ENCODE results near the gene BLNK.

The BLNK gene

GRCh38 chr10:96272316-96273280 lies 1.2 kb upstream of the BLNK start:
- no peak overlapping the region for H3K27ac ChIP-seq (ENCODE audit: extremely low read depth, low read depth, low read length)
- no peaks in the 10 kb centered on the region for H3K9me3 ChIP-seq (ENCODE audit: control insufficient read depth, insufficient read depth, low read depth, low read length)
- no peaks in the 10 kb centered on the region for H3K4me1 ChIP-seq (ENCODE audit: control insufficient read depth, insufficient read depth, low read length)
- TF ChIP-seq ZNF544 (tag by site-specific recombination; IDR thresholded peaks at IDR 0.05), result no peak
- TF ChIP-seq EGR2 (tag by site-specific recombination; IDR thresholded peaks at IDR 0.05; ENCODE audit: low read depth), result peak; percentile 97
- no peak for TF ChIP-seq ZNF2 (tag by site-specific recombination; IDR thresholded peaks at IDR 0.05)
- no peak for TF ChIP-seq ZNF692 (tag by site-specific recombination; IDR thresholded peaks at IDR 0.05)
- peak; percentile 63; the same call in 1 of the 2 replicates for TF ChIP-seq ZNF513 (tag by site-specific recombination; IDR thresholded peaks at IDR 0.05)
- peak; percentile 59 for TF ChIP-seq ZFHX2 (tag by site-specific recombination; conservative IDR thresholded peaks at IDR 0.05)
- no peak for TF ChIP-seq ZNF184 (tag by site-specific recombination; IDR thresholded peaks at IDR 0.05)
- TF ChIP-seq ZNF416 (tag by site-specific recombination; IDR thresholded peaks at IDR 0.05), result no peak
- TF ChIP-seq ZNF785 (tag by site-specific recombination; IDR thresholded peaks at IDR 0.05), result no peak
- TF ChIP-seq ZNF830 (tag by site-specific recombination; IDR thresholded peaks at IDR 0.05; ENCODE audit: low read depth), result no peak
- H3K36me3 ChIP-seq (ENCODE audit: control insufficient read depth in 2 of 2, insufficient read depth in 1 of 2, low read length in 2 of 2), result no peaks in the 10 kb centered on the region
- H3K4me3 ChIP-seq (ENCODE audit: low read depth, low read length), result no peak overlapping the region
- ChIA-PET POLR2A (interaction anchor here (0.9 kb wide), 1 partner anchor 16 kb away, joined by 3 read pairs; no protein-coding TSS in a partner anchor), CTCF (interaction anchor here (0.5 to 3.5 kb wide), 4 partner anchors 14 to 405 kb away, joined by 3 to 16 read pairs (median 6); no protein-coding TSS in a partner anchor)

GRCh38 chr10:96270571-96270970 lies 798 bp downstream of the BLNK start:
- Histone ChIP-seq H3K4me1 (ENCODE audit: control insufficient read depth, insufficient read depth, low read length) (no peaks in the 10 kb centered on the region), H3K9me3 (ENCODE audit: control insufficient read depth, insufficient read depth, low read depth, low read length) (no peaks in the 10 kb centered on the region), H3K4me3 (ENCODE audit: low read depth, low read length) (no peak overlapping the region), H3K27ac (ENCODE audit: extremely low read depth, low read depth, low read length) (no peak overlapping the region), H3K36me3 (ENCODE audit: control insufficient read depth in 2 of 2, insufficient read depth in 1 of 2, low read length in 2 of 2) (no peaks in the 10 kb centered on the region)
- CTCF ChIA-PET, result interaction anchor here (0.6 to 3.5 kb wide), 8 partner anchors 8 to 209 kb away, joined by 3 to 16 read pairs (median 4); no protein-coding TSS in a partner anchor
- TF ChIP-seq ZNF626 (tag by site-specific recombination; IDR thresholded peaks at IDR 0.05) (no peak), TSHZ1 (tag by site-specific recombination; IDR thresholded peaks at IDR 0.05; ENCODE audit: borderline replicate concordance) (no peak), ZNF24 (tag by site-specific recombination; IDR thresholded peaks at IDR 0.05) (no peak), ZNF37A (tag by site-specific recombination; IDR thresholded peaks at IDR 0.05) (no peak), ZNF664 (tag by site-specific recombination; IDR thresholded peaks at IDR 0.05) (no peak), BCL11B (tag by site-specific recombination; IDR thresholded peaks at IDR 0.05; ENCODE audit: low read depth) (no peak)
- POLR2A ChIA-PET, result no interaction called here

Measured in HEK293 (cell line).